HepG2 (cell line): ENCODE data around the gene IL1RL2. TPM values are rescaled to one million over a fixed set of nuclear protein-coding genes. Genes with fewer than 3 reads are reported as not detected.

Experiments used
- ETV5 ChIP-seq: IDR thresholded peaks from 2 replicates; pipeline ENCODE4 v1.6.1; 2018; ENCODE audit warnings: missing biosample characterization, missing genetic modification reagents, inconsistent platforms, borderline replicate concordance
- MAFF ChIP-seq: IDR thresholded peaks from 2 replicates; pipeline ENCODE4 v1.6.1; 2011; ENCODE audit warnings: low read depth, low read length, improper control_type of control experiment
- MEIS1 ChIP-seq: sonication (generic); formaldehyde crosslinking; IDR thresholded peaks from 2 replicates; pipeline ENCODE4 v1.9.0; 2021; ENCODE audit warnings: mild to moderate bottlenecking, missing genetic modification reagents, moderate library complexity, borderline replicate concordance
- RBM39 ChIP-seq: fragments of 200-400 bp; formaldehyde crosslinking; IDR thresholded peaks from one replicate; pipeline ENCODE4 v1.6.1; 2018; ENCODE audit warnings: antibody characterized with exemption, mild to moderate bottlenecking, low read depth, low read length; ENCODE audit not compliant: poor library complexity, severe bottlenecking
- SP1 ChIP-seq, 2 experiments: fragments of 450-650 bp in 1 of 2; sonication (generic) in 1 of 2; formaldehyde crosslinking in 1 of 2; IDR thresholded peaks; 2 replicates each; pipeline versions ENCODE4 v1.4.0 to v1.6.1; 2016 to 2020; ENCODE audit warnings: missing genetic modification reagents in 1 of 2
- TBL1XR1 ChIP-seq: fragments of 150-350 bp; IDR thresholded peaks from 2 replicates; pipeline ENCODE4 v1.6.1; 2014; ENCODE audit warnings: borderline replicate concordance, low read length; ENCODE audit not compliant: partially characterized antibody
- XRCC5 ChIP-seq: fragments of 200-400 bp; formaldehyde crosslinking; optimal IDR thresholded peaks from 2 replicates; pipeline ENCODE3; 2017; ENCODE audit warnings: mild to moderate bottlenecking, low read length
- ZKSCAN5 ChIP-seq: sonication (generic); formaldehyde crosslinking; IDR thresholded peaks from 2 replicates; pipeline ENCODE4 v1.5.1; 2020; ENCODE audit warnings: mild to moderate bottlenecking, missing genetic modification reagents
- ZNF256 ChIP-seq: sonication (generic); formaldehyde crosslinking; conservative IDR thresholded peaks from 2 replicates; pipeline ENCODE4 v1.4.0; 2020; ENCODE audit warnings: missing genetic modification reagents
- ZNF678 ChIP-seq: sonication (generic); formaldehyde crosslinking; IDR thresholded peaks from 2 replicates; pipeline ENCODE4 v1.4.0; 2020; ENCODE audit warnings: mild to moderate bottlenecking, missing genetic modification reagents
- ZNF75D ChIP-seq: sonication (generic); formaldehyde crosslinking; IDR thresholded peaks from 2 replicates; pipeline ENCODE4 v1.8.1; 2023; ENCODE audit warnings: missing genetic modification reagents, mild to moderate bottlenecking, borderline replicate concordance
- ZNF782 ChIP-seq: sonication (generic); formaldehyde crosslinking; IDR thresholded peaks from 2 replicates; pipeline ENCODE4 v1.4.0; 2020; ENCODE audit warnings: missing genetic modification reagents, mild to moderate bottlenecking, borderline replicate concordance
- ZNF83 ChIP-seq: sonication (generic); formaldehyde crosslinking; IDR thresholded peaks from 2 replicates; pipeline ENCODE4 v1.4.0; 2020; ENCODE audit warnings: missing genetic modification reagents, mild to moderate bottlenecking, borderline replicate concordance
- polyA plus RNA-seq, 8 experiments: library from polyadenylated mRNA; depleted of rRNA in 3 of 8; stranded (reverse) in 7 of 8; unstranded in 1 of 8; fragments of >200 nt; fragmentation: Illumina TruSeq in 4 of 8; extraction: Trizol in 4 of 8; gene quantifications; 2 replicates each; pipeline versions ENCODE4 v1.2.1 to v1.2.3, GENCODE V29; 2011 to 2016; ENCODE audit warnings: low read depth in 4 of 8, missing spikeins in 1 of 8, mixed read lengths in 1 of 8; ENCODE audit not compliant: insufficient read depth in 1 of 8
- total RNA-seq, 5 experiments: library from RNA; depleted of rRNA; stranded (reverse); fragments of >200 nt; fragmentation: Illumina TruSeq; extraction: Trizol; gene quantifications; 2 replicates each; pipeline ENCODE4 v1.2.3, GENCODE V29; 2016; ENCODE audit warnings: low read depth in 1 of 5
- TF ChIP-seq, protein P1 (sequence below): sonication (generic); formaldehyde crosslinking; IDR thresholded peaks from 2 replicates; pipeline ENCODE4 v1.4.0; 2020; ENCODE audit warnings: missing genetic modification reagents, mild to moderate bottlenecking, borderline replicate concordance
- TF ChIP-seq, protein P2 (sequence below), 2 experiments: IDR thresholded peaks; 2 replicates each; pipeline ENCODE4 v1.6.1; 2011 to 2012; ENCODE audit warnings: low read length in 2 of 2, borderline replicate concordance in 1 of 2, low read depth in 1 of 2, mild to moderate bottlenecking in 1 of 2, moderate library complexity in 1 of 2
- TF ChIP-seq, protein P3 (sequence below): sonication (generic); formaldehyde crosslinking; IDR thresholded peaks from 2 replicates; pipeline ENCODE4 v1.4.0; 2020; ENCODE audit warnings: missing genetic modification reagents, borderline replicate concordance

Gene IL1RL2
- total and polyA plus RNA-seq, 2 of the 13 experiments (the other 11 are each of a cell fraction or from before 2014, with no cell fraction given), result 0.03 TPM; not detected in 1

DNA sequence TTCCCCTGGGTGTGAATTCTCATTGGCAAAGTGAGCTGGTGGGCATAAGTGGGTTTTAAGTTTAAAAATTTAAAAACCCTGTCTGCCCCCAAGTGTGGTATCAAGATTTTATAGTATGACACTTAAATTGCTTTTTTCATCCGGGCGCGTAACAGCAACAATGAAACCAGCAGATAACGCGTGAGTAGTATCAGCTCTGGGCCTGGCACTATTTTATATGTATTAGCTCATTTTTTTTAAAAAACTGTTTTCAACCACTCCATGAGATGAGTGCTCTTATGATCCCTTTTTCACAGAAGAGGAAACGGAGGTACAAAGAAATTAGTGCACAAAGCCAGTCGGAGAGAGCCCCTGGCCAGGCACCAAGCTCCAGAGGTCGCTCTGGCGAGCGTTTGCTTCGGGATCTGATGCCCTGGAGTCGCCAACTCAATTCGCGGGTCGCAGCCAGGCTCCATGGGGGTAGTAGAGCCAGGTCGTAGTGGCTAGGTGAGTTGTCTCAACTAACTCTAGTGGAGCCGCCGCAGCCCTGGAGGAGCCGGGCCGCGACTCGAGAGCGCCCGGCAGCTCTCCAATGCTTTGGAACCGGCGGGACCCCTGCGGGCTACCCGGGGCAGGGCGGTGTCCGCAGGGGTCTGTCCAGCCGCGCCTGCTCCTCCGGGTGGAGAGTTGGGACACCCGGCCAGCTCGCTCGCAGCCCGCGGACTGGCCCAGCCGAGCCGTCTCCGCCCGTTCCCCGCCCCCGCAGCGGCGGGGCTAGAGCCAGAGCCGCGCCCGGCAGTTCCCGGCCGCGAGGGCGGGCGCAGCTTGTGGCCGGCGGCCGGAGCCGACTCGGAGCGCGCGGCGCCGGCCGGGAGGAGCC, 44.6 kb upstream of the IL1RL2 start, which contains the start of gene IL1R1 (continued):
- TF ChIP-seq, protein P1, sequence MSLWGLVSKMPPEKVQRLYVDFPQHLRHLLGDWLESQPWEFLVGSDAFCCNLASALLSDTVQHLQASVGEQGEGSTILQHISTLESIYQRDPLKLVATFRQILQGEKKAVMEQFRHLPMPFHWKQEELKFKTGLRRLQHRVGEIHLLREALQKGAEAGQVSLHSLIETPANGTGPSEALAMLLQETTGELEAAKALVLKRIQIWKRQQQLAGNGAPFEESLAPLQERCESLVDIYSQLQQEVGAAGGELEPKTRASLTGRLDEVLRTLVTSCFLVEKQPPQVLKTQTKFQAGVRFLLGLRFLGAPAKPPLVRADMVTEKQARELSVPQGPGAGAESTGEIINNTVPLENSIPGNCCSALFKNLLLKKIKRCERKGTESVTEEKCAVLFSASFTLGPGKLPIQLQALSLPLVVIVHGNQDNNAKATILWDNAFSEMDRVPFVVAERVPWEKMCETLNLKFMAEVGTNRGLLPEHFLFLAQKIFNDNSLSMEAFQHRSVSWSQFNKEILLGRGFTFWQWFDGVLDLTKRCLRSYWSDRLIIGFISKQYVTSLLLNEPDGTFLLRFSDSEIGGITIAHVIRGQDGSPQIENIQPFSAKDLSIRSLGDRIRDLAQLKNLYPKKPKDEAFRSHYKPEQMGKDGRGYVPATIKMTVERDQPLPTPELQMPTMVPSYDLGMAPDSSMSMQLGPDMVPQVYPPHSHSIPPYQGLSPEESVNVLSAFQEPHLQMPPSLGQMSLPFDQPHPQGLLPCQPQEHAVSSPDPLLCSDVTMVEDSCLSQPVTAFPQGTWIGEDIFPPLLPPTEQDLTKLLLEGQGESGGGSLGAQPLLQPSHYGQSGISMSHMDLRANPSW, result no peak
- no peak for TF ChIP-seq TBL1XR1
- TF ChIP-seq, protein P2, sequence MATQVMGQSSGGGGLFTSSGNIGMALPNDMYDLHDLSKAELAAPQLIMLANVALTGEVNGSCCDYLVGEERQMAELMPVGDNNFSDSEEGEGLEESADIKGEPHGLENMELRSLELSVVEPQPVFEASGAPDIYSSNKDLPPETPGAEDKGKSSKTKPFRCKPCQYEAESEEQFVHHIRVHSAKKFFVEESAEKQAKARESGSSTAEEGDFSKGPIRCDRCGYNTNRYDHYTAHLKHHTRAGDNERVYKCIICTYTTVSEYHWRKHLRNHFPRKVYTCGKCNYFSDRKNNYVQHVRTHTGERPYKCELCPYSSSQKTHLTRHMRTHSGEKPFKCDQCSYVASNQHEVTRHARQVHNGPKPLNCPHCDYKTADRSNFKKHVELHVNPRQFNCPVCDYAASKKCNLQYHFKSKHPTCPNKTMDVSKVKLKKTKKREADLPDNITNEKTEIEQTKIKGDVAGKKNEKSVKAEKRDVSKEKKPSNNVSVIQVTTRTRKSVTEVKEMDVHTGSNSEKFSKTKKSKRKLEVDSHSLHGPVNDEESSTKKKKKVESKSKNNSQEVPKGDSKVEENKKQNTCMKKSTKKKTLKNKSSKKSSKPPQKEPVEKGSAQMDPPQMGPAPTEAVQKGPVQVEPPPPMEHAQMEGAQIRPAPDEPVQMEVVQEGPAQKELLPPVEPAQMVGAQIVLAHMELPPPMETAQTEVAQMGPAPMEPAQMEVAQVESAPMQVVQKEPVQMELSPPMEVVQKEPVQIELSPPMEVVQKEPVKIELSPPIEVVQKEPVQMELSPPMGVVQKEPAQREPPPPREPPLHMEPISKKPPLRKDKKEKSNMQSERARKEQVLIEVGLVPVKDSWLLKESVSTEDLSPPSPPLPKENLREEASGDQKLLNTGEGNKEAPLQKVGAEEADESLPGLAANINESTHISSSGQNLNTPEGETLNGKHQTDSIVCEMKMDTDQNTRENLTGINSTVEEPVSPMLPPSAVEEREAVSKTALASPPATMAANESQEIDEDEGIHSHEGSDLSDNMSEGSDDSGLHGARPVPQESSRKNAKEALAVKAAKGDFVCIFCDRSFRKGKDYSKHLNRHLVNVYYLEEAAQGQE (IDR thresholded peaks at IDR 0.05; ENCODE audit: borderline replicate concordance in 1 of 2, low read depth in 1 of 2, low read length in 2 of 2), result 0 out of 4 replicates have a peak, but pooled peaks of 1 of the 2 experiments have one; percentile 40
- peak; percentile 24; the same call in 1 of the 2 replicates for TF ChIP-seq ZNF782 (CRISPR knock-in tag)
- TF ChIP-seq SP1 (IDR thresholded peaks at IDR 0.05), result no peak
- TF ChIP-seq SP1 (CRISPR knock-in tag; IDR thresholded peaks at IDR 0.05), result no peak
- TF ChIP-seq ZNF256 (CRISPR knock-in tag), result no peak
- TF ChIP-seq ZKSCAN5 (CRISPR knock-in tag), result no peak
- 0 out of 2 replicates have a peak, but pooled peaks have one; percentile 15 for TF ChIP-seq ETV5
- 0 out of 2 replicates have a peak, but pooled peaks have one; percentile 40 for TF ChIP-seq ZNF678
- peak; percentile 45; the same call in 1 of the 2 replicates for TF ChIP-seq ZNF83 (CRISPR knock-in tag)
- TF ChIP-seq XRCC5, result peak; percentile 1
- TF ChIP-seq, protein P3, sequence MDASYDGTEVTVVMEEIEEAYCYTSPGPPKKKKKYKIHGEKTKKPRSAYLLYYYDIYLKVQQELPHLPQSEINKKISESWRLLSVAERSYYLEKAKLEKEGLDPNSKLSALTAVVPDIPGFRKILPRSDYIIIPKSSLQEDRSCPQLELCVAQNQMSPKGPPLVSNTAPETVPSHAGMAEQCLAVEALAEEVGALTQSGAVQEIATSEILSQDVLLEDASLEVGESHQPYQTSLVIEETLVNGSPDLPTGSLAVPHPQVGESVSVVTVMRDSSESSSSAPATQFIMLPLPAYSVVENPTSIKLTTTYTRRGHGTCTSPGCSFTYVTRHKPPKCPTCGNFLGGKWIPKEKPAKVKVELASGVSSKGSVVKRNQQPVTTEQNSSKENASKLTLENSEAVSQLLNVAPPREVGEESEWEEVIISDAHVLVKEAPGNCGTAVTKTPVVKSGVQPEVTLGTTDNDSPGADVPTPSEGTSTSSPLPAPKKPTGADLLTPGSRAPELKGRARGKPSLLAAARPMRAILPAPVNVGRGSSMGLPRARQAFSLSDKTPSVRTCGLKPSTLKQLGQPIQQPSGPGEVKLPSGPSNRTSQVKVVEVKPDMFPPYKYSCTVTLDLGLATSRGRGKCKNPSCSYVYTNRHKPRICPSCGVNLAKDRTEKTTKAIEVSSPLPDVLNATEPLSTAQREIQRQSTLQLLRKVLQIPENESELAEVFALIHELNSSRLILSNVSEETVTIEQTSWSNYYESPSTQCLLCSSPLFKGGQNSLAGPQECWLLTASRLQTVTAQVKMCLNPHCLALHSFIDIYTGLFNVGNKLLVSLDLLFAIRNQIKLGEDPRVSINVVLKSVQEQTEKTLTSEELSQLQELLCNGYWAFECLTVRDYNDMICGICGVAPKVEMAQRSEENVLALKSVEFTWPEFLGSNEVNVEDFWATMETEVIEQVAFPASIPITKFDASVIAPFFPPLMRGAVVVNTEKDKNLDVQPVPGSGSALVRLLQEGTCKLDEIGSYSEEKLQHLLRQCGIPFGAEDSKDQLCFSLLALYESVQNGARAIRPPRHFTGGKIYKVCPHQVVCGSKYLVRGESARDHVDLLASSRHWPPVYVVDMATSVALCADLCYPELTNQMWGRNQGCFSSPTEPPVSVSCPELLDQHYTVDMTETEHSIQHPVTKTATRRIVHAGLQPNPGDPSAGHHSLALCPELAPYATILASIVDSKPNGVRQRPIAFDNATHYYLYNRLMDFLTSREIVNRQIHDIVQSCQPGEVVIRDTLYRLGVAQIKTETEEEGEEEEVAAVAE (CRISPR knock-in tag), result no peak; the same call in 1 of the 2 replicates
- TF ChIP-seq MAFF, result no peak
- TF ChIP-seq MEIS1 (CRISPR knock-in tag), result no peak; the same call in 1 of the 2 replicates
- peak; percentile 69 for TF ChIP-seq RBM39
- TF ChIP-seq ZNF75D, result no peak
